Activated CD4-positive, alpha-beta T cell treated with anti-CD3 and anti-CD28 coated beads for 36 hours (primary cell): Measurements from ENCODE around the gene TBC1D17. TPM values are rescaled to one million over a fixed set of nuclear protein-coding genes. Genes with fewer than 3 reads are reported as not detected.
A peak's percentile ranks its signal among the peaks of the same experiment; 100 is the strongest.

Experiments used
- ATAC-seq: fragments of 200-7000 bp; cut with Tn5 transposase; one replicate; pipeline ENCODE4 v1.10.0; 2021; ENCODE audit warnings: mild to moderate bottlenecking, moderate library complexity
- CTCF ChIA-PET: fragments of 350-600 bp; sonication (Branson Sonifier 250); formaldehyde crosslinking; loops from one replicate; lab custom pipeline; 2021; ENCODE audit warnings: antibody characterized with exemption; lab: Charles Lee
- POLR2A ChIA-PET: fragments of 350-600 bp; sonication (Branson Sonifier 250); formaldehyde crosslinking; loops from one replicate; lab custom pipeline; 2021; ENCODE audit warnings: antibody characterized with exemption, inconsistent platforms; lab: Charles Lee
- DNase-seq: peaks from one replicate; pipeline ENCODE4 v3.0.0-alpha.2; 2020
- H3K27ac Mint-ChIP-seq: one replicate; pipeline ENCODE4 v1.8.0; 2021; ENCODE audit warnings: mixed read lengths
- H3K27me3 Mint-ChIP-seq: one replicate; pipeline ENCODE4 v1.8.0; 2021; ENCODE audit warnings: mixed read lengths
- H3K36me3 Mint-ChIP-seq: one replicate; pipeline ENCODE4 v1.8.0; 2021; ENCODE audit warnings: low read depth, mixed read lengths
- H3K4me1 Mint-ChIP-seq: one replicate; pipeline ENCODE4 v1.8.0; 2021; ENCODE audit warnings: mixed read lengths
- H3K4me3 Mint-ChIP-seq: one replicate; pipeline ENCODE4 v1.8.0; 2021; ENCODE audit warnings: mild to moderate bottlenecking, moderate library complexity, mixed read lengths
- H3K9me3 Mint-ChIP-seq: one replicate; pipeline ENCODE4 v1.8.0; 2021; ENCODE audit warnings: low read depth, mixed read lengths
- intact Hi-C, 2 experiments: fragments of 100-400 bp; cut with DNase I in 1 of 2; cut with micrococcal nuclease in 1 of 2; formaldehyde crosslinking; loops; one replicate each; pipeline versions ENCODE4 v1.14.2 to v1.15.1; 2022 to 2024; cut with DNase I, micrococcal nuclease
- total RNA-seq, 2 experiments: library from RNA; stranded (reverse); gene quantifications; one replicate each; pipeline ENCODE4 v1.2.3, GENCODE V29; 2021

Gene TBC1D17
- total RNA-seq, 2 experiments from 2014 or later = 29.1 to 29.6 TPM

GRCh38 chr19:49855676-49856573 lies 21.6 kb upstream of the TBC1D17 start:
- ChIA-PET POLR2A (no interaction called here), CTCF (no interaction called here)
- intact Hi-C loops = no loop called here
- peaks cover 14% of the 10 kb centered on the region for H3K4me1 Mint-ChIP-seq
- H3K9me3 Mint-ChIP-seq = no peaks in the 10 kb centered on the region
- H3K4me3 Mint-ChIP-seq = no peak overlapping the region
- no peak overlapping the region for H3K27ac Mint-ChIP-seq
- H3K27me3 Mint-ChIP-seq = no peaks in the 10 kb centered on the region
- peaks cover 28% of the 10 kb centered on the region for H3K36me3 Mint-ChIP-seq
- DNase-seq = no peak
- no peak for ATAC-seq

- Mint-ChIP-seq H3K4me3 (no peak overlapping the region), H3K9me3 (no peaks in the 10 kb centered on the region), H3K27me3 (no peaks in the 10 kb centered on the region), H3K27ac (no peak overlapping the region), H3K36me3 (peaks cover 32% of the 10 kb centered on the region), H3K4me1 (peaks cover 14% of the 10 kb centered on the region)
- ATAC-seq (no peak), DNase-seq (peak; percentile 11)
- POLR2A ChIA-PET = no interaction called here
- CTCF ChIA-PET = no interaction called here
- intact Hi-C loops = no loop called here
Measured at GRCh38 chr19:49856574-49857021, 20.9 kb upstream of the TBC1D17 start.

- Mint-ChIP-seq H3K27me3 (no peaks in the 10 kb centered on the region), H3K27ac (no peak overlapping the region), H3K4me3 (no peak overlapping the region), H3K4me1 (peaks cover 11% of the 10 kb centered on the region), H3K36me3 (peaks cover 35% of the 10 kb centered on the region), H3K9me3 (no peaks in the 10 kb centered on the region)
- intact Hi-C loops = no loop called here
- DNase-seq (peak; percentile 13), ATAC-seq (no peak)
- CTCF ChIA-PET = no interaction called here
- POLR2A ChIA-PET = no interaction called here
Measured at GRCh38 chr19:49857061-49857837, 20.3 kb upstream of the TBC1D17 start.

- intact Hi-C loops = no loop called here
- DNase-seq (no peak), ATAC-seq (no peak)
- ChIA-PET POLR2A (no interaction called here), CTCF (no interaction called here)
- H3K4me3 Mint-ChIP-seq = no peak overlapping the region
- H3K27ac Mint-ChIP-seq = no peak overlapping the region
- H3K4me1 Mint-ChIP-seq = peaks cover 6% of the 10 kb centered on the region
- H3K9me3 Mint-ChIP-seq = no peaks in the 10 kb centered on the region
- peaks cover 30% of the 10 kb centered on the region for H3K36me3 Mint-ChIP-seq
- H3K27me3 Mint-ChIP-seq = no peaks in the 10 kb centered on the region
Measured at GRCh38 chr19:49857838-49858087, 19.7 kb upstream of the TBC1D17 start.

- peaks cover 34% of the 10 kb centered on the region for H3K36me3 Mint-ChIP-seq
- POLR2A ChIA-PET = no interaction called here
- intact Hi-C loops = no loop called here
- peak overlapping the region; percentile 51 for H3K27ac Mint-ChIP-seq
- no peaks in the 10 kb centered on the region for H3K9me3 Mint-ChIP-seq
- CTCF ChIA-PET = no interaction called here
- no peaks in the 10 kb centered on the region for H3K27me3 Mint-ChIP-seq
- DNase-seq (peak; percentile 14), ATAC-seq (no peak)
- H3K4me1 Mint-ChIP-seq = peaks cover 3% of the 10 kb centered on the region
- H3K4me3 Mint-ChIP-seq = no peak overlapping the region
Measured at GRCh38 chr19:49858088-49858985, 19.2 kb upstream of the TBC1D17 start.

GRCh38 chr19:49859682-49860335 lies 17.7 kb upstream of the TBC1D17 start:
- H3K9me3 Mint-ChIP-seq = no peaks in the 10 kb centered on the region

GRCh38 chr19:49860336-49861102 lies 17.0 kb upstream of the TBC1D17 start:
- DNase-seq (no peak), ATAC-seq (no peak)
- intact Hi-C loops = no loop called here
- ChIA-PET POLR2A (no interaction called here), CTCF (no interaction called here)
- peaks cover 48% of the 10 kb centered on the region for H3K36me3 Mint-ChIP-seq
- H3K27me3 Mint-ChIP-seq = no peaks in the 10 kb centered on the region
- no peak overlapping the region for H3K4me3 Mint-ChIP-seq
- H3K27ac Mint-ChIP-seq = no peak overlapping the region
- H3K9me3 Mint-ChIP-seq = no peaks in the 10 kb centered on the region
- peaks cover 10% of the 10 kb centered on the region for H3K4me1 Mint-ChIP-seq

More at GRCh38 chr19:49859682-49860335, 17.7 kb upstream of the TBC1D17 start:
- Mint-ChIP-seq H3K27me3 (no peaks in the 10 kb centered on the region), H3K4me1 (peaks cover 3% of the 10 kb centered on the region), H3K27ac (no peak overlapping the region), H3K36me3 (peaks cover 46% of the 10 kb centered on the region), H3K4me3 (no peak overlapping the region)
- no peak for DNase-seq
- no peak for ATAC-seq
- POLR2A ChIA-PET = no interaction called here
- intact Hi-C loops = no loop called here
- CTCF ChIA-PET = no interaction called here

GRCh38 chr19:49861107-49861506 lies 16.4 kb upstream of the TBC1D17 start:
- no peak for DNase-seq
- H3K4me3 Mint-ChIP-seq = no peak overlapping the region
- intact Hi-C loops = no loop called here
- ATAC-seq = no peak
- POLR2A ChIA-PET = interaction anchor here (0.9 kb wide), 1 partner anchor 11 kb away, joined by 3 read pairs; no protein-coding TSS in a partner anchor
- H3K9me3 Mint-ChIP-seq = no peaks in the 10 kb centered on the region
- peaks cover 16% of the 10 kb centered on the region for H3K4me1 Mint-ChIP-seq
- H3K27ac Mint-ChIP-seq = no peak overlapping the region
- CTCF ChIA-PET = no interaction called here
- H3K27me3 Mint-ChIP-seq = no peaks in the 10 kb centered on the region
- peaks cover 50% of the 10 kb centered on the region for H3K36me3 Mint-ChIP-seq

- Mint-ChIP-seq H3K4me3 (no peak overlapping the region), H3K4me1 (peaks cover 23% of the 10 kb centered on the region), H3K27me3 (no peaks in the 10 kb centered on the region), H3K27ac (no peak overlapping the region), H3K36me3 (peaks cover 53% of the 10 kb centered on the region), H3K9me3 (no peaks in the 10 kb centered on the region)
- ATAC-seq (no peak), DNase-seq (no peak)
- ChIA-PET POLR2A (interaction anchor here (0.5 to 0.9 kb wide), 2 partner anchors 11 to 41 kb away, joined by 3 to 7 read pairs; no protein-coding TSS in a partner anchor), CTCF (no interaction called here)
- intact Hi-C loops = no loop called here
Measured at GRCh38 chr19:49861541-49862378, 15.7 kb upstream of the TBC1D17 start.
